CD4-positive, alpha-beta T cell treated with Interleukin-10 for 1 hour (primary cell): ENCODE data around the gene ROPN1L.
"Not testable (repeated sequence)": the region's sequence is repeated elsewhere in the genome, so short reads cannot be mapped to it uniquely, and the experiment has no call there.

Source experiments
- DNase-seq: peaks from one replicate; pipeline ENCODE4 v3.0.0-alpha.2; 2020

The ROPN1L gene

GRCh38 chr5:10503321-10503720 lies 61.6 kb downstream of the ROPN1L start:
- no peak for DNase-seq

- no peak for DNase-seq
Measured at GRCh38 chr5:10503997-10504793, 62.5 kb downstream of the ROPN1L start.

- no peak for DNase-seq
Measured at GRCh38 chr5:10505517-10506095, 63.9 kb downstream of the ROPN1L start.

GRCh38 chr5:10506535-10506934 lies 64.9 kb downstream of the ROPN1L start:
- DNase-seq: no peak

- no peak for DNase-seq
Measured at GRCh38 chr5:10507575-10508096, 66.0 kb downstream of the ROPN1L start.

- DNase-seq: no peak
Measured at GRCh38 chr5:10509575-10509974, 67.9 kb downstream of the ROPN1L start.

- DNase-seq: no peak
Measured at GRCh38 chr5:10511741-10512640, 70.3 kb downstream of the ROPN1L start.

- DNase-seq: no peak
Measured at GRCh38 chr5:10513501-10514442, 72.1 kb downstream of the ROPN1L start.

GRCh38 chr5:10514572-10514971 lies 72.9 kb downstream of the ROPN1L start:
- not testable (repeated sequence) for DNase-seq
